M059J (cell line): ENCODE measurements around the gene PCDHGA3. TPM values are rescaled to one million over a fixed set of nuclear protein-coding genes. Genes with fewer than 3 reads are reported as not detected.
A peak's percentile ranks its signal among the peaks of the same experiment; 100 is the strongest.
"Not testable (repeated sequence)": the region's sequence is repeated elsewhere in the genome, so short reads cannot be mapped to it uniquely, and the experiment has no call there.

Experiments
- DNase-seq: peaks from one replicate; pipeline ENCODE4 v3.0.0-alpha.2; 2012; ENCODE audit warnings: low read depth
- total RNA-seq: library from RNA; depleted of rRNA; stranded (reverse); fragments of >200 nt; shearing (Covaris generic); gene quantifications from 2 replicates; pipeline ENCODE4 v1.2.3, GENCODE V29; 2014; rRNA removed

The PCDHGA3 gene
- 0.49 TPM in 1 of 2 replicates, not detected in the other for total RNA-seq

DNA sequence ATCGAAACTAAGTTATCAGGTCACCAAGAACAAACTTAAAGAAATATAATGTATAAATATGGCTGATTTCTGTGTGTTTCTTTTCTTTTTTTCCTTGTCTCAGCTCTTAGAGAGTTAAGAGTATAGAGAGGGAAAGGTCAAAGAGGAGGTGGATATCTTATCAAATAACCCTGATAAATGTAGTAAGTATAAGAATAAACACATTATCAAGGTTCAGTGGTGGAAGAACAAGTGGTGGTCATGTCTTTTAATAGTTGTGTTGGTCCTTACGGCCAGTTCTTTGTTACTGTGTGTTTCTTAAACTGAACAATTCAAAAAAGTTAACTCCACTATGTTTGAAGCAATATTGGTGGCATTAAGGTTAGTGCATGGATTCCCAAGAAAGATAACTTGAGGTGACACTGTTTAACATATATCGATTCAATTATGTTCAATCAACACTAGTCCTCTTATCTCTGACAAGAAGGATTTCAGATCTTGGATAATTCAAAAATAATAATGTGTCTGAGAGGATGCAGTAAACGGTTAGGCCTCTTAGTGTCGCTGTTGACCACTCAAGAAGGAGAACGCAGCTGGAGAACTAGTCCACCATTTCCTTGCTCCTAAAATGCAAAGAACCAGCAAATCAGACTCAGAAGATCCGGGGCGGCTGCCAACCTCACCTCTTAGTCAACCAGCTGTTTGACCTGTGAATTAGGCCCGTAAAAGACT is at the start of gene PCDHGA3:
TSS of gene PCDHGA3 (plus strand) at position 588 of the 711 bp plus-strand sequence. CDS start 205 bp downstream, outside the sequence.
- no peak for DNase-seq

DNA sequence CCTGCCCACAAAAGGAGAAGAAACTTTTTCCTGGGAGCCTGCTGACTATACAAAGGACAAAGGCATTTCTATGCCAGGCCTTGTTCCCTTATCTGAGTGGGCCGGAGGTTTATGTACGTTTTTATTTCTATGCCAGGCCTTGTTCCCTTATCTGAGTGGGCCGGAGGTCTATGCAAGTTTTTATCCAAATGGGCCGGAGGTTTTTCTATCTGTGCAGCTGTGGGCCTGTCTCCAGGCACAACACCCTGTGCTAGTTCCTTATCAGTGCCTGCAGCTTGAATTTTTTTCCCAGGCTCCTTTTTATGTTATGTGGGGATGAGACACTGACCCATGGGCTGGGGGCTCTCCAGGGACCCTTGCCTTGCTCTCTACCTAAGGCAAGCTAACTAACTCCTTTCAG is 45.3 kb upstream of the PCDHGA3 start:
- no peak for DNase-seq

DNA sequence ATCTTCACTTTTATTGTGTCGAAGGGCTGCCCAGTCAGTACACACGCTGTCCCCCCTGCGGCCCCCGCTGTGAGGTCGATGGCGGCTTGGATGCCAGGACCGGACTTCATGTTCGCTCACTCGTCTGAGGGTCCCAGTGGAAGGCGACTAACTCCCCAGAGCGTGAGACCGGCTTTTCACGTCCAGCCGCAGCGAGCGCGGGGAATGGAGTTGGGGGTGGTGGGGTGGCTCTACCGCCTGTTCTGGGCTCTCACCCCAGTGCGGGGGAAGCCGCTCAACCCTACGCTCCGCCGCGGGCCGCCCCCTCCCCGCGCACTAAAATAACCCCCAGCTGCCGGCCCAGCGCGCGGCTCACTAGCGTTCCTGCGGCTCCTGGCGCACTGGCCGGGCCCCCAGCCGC is 39.9 kb upstream of the PCDHGA3 start, which contains the start of gene SLC25A2:
TSS of gene SLC25A2 (minus strand) at position 294 of the 400 bp plus-strand sequence. CDS start at position 110, 184 bp downstream.
- DNase-seq, result no peak

DNA sequence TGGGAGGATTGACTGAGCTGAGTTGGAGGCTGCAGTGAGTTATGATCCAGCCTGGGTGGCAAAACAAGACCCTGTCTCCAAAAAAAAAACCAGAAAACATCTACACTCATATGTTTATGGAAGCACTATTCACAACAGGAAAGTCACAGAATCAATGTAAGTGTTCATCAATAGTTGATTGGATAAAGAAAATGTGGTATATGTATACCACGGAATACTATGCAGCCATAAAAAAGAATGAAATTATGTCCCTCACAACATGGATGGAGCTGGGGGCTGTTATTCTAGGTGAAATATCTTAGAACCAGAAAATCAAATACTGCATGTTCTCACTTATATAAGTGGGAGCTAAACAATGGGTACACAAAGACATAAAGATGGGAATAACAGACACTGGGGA is 37.0 kb upstream of the PCDHGA3 start:
- no peak for DNase-seq

DNA sequence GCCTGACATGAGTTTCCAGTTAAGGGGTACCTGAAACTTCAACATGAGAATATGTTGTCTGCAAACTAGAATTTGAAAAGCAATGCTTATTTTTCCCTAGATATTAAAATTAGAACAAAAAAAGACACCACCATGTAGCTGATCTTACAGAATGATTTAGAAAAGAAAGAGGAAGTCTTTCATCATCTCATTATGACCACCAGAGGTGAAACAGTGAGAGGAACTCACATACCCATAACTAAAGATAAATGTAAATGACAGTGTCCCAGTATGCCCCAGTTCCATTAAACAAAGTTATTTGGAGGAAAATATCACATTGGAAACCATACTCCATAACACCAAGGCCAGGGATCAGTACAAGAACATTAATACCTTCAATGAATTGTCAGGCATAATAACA is 29.9 kb upstream of the PCDHGA3 start:
- DNase-seq, result no peak

DNA sequence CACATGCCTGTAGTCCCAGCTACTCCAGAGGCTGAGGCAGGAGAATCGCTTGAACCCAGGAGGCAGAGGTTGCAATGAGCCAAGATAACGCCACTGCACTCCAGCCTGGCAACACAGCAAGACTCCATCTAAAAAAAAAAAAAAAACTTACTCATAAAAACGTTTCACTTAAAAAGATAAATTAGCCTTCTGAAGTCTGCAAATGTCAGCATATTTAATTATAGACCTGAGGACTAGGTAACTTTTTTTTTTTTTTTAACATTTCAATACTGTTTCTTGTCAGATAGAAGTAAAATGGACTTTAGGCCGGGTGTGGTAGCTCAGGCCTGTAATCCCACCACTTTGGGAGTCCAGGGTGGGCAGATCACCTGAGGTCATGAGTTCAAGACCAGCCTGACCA is 26.7 kb upstream of the PCDHGA3 start:
- not testable (repeated sequence) for DNase-seq

DNA sequence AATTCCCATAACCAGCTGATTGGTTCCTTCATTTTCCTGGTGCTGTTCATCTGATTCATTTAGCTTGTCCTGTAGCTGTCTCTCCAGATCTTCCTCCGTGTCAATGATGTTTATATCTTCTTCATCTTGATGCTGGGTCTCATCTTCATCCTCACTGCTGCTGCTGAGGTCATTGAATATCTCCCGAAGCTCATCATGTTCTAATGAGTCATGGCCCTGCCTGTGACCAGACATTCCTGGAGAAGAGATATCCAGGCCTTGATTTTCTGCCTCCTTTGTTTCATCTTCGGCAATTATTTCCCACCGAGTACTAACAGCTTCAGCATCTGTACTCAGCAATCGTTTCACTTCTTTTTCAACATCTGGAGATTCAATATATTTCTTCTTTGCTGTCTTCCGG is 24.4 kb upstream of the PCDHGA3 start:
- no peak for DNase-seq

DNA sequence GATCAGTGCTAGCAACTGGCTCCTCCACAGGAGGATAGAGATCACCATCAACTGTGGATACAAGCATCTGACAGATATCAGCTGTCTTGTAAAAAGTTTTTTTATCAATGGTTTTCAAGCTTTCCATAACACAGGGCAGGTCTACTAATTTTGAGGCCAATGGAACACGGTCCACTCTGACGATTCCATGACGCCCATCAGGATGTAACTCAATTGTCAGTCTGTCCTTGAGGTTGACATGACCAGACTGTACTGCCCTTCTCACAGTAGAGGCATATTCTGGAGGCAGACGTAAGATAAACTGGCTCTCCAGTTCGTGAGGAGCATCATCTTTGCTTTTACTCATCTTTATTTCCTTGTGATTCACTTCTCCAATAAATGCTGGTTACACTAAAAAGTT is 23.9 kb upstream of the PCDHGA3 start:
- no peak for DNase-seq

DNA sequence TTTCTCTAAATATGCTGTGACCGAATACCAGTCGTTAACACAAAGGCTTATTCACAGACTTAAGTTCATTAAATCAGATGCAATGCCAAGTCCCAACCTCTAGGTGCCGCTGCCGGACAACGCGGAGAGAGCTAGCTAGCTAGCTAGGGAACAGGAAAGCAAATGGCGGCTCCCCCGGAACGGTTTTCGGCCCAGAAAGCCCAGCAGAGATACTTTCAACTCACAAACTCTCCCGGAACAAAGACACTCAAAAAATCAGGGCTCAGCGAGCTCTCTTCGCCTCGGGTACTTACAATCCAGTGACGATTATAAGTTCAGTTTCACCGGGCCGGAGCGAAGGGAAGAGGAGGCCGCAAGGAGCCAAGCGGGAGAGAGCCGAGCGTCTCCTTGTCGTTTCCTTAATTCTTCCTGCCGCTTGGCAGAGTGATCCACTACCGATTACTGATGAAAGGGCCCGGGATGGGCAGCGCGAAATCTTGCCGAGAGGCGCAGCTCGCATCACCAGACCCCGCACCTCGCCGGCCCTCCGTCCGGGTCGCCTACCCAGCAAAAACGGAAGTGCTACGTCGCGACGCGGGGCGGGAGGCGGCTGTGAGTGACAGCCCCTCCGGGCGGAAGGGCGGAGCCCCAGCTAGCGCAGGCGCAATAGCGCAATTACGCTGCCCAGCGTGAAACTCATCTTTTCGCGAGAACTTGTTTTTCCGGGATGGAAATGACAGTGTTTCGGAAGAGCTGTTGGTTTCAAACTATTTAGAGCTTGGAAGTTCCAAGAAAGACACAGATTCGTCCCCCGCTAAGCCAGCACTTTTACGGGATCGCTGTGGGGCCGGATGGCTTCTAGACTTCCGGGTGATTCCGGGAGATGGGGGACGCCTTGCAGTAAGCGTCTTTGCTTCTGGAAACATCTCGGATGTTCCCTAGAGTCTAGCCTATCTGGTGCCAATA is 23.1 kb upstream of the PCDHGA3 start, which contains the start of gene TAF7:
TSS of gene TAF7 (minus strand) at position 560 of the 945 bp plus-strand sequence. CDS start 740 bp downstream, outside the sequence.
- peak; percentile 89 for DNase-seq

DNA sequence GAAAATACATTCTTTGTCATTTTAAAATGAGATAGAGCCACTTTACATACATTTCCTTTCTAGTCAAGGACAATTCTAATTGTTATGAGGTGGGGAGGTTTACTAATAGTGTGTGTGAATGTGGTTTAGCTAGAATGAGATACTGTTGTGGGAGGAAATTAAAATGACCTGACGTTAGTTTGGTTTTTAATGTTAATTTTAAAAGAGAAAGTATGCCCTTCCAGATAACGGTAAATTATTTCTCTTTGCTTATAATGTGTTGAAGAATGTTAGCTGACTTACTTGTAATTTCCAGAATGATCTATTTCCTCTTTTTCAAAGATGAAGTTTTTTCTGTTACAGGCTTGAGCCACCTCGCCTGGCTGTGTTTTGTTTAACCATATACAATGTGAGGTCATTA is 21.4 kb upstream of the PCDHGA3 start:
- no peak for DNase-seq

DNA sequence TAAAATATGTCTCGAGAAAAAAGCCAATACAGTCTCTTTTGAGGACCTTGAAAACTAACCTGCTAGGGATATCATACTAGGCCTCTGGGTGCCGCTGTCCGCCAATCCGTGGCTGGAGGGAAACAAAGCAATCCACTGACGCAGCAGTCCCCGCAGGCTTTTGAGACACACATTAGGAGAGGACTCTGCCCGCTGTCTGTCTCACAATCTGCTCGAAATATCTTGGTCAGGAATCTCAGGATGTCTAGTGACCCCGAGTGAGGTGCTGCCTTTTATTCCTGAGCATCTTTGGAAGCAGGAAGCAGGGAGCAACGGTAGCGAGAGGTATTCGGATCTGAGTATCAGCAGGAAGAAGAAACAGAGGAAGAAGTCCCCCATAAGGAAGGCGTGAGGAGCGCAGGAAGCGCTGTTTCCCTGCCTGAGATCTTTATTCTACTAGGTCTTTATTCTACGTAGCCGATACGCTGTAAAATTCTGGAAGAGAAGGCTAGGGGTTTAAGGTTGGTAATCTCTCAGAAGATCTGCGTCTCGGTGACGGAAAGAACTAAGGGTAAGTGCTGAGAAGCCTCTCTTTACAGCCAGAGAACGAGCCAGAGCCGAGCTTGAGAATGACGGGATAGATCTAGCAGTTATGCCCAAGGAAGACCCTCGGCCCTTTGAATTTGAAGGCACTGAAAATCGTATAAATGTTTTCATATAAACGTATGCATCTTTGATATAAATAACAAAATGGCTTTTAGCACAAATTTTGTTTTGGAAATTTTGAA is 17.4 kb upstream of the PCDHGA3 start:
- peak; percentile 83 for DNase-seq

DNA sequence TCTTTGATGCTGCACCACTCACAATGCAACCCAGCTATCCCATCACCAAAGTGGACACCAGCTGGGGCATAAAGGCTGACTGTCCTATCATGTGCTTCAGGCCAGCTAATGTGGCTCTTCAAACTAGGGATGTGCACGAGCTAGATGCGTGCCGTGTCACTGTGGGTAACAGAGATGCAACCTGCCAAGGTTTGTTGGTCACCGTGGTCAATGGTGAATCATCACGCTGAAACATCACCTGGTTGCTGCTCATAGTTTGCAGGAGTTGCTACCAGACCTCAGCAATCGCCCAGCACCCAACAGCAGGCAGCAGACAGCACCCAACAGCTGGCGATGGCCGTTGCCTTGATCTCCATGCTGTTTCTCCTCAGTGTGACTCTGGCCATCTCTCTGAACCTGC is 15.4 kb upstream of the PCDHGA3 start:
- peak; percentile 38 for DNase-seq

DNA sequence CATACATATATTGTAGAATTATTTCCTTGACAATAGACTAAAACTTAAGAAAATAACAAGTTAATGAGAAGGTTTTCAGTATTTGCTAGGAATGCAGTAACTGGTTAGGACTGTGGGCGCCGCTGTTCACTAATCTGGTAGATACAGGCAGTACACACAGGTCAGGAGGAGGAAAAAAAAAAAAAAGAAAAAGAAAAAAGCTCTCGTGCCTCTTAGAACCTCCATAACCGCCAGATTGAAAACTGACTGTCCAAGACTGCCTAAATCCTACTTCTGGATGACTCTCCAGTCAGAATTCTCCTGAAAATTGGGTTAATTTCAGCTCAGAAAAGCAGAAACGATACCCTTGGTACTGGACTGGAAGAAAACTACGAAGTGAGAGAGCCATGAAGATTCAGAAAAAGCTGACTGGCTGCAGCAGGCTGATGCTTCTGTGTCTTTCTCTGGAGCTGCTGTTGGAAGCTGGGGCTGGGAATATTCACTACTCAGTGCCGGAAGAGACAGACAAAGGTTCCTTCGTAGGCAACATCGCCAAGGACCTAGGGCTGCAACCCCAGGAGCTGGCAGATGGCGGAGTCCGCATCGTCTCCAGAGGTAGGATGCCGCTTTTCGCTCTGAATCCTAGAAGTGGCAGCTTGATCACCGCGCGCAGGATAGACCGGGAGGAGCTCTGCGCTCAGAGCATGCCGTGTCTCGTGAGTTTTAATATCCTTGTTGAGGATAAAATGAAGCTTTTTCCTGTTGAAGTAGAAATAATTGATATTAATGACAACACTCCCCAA is 13.1 kb upstream of the PCDHGA3 start, which contains the start of gene PCDHGA1:
TSS of gene PCDHGA1 (plus strand) at position 216 of the 782 bp plus-strand sequence.
- no peak for DNase-seq

DNA sequence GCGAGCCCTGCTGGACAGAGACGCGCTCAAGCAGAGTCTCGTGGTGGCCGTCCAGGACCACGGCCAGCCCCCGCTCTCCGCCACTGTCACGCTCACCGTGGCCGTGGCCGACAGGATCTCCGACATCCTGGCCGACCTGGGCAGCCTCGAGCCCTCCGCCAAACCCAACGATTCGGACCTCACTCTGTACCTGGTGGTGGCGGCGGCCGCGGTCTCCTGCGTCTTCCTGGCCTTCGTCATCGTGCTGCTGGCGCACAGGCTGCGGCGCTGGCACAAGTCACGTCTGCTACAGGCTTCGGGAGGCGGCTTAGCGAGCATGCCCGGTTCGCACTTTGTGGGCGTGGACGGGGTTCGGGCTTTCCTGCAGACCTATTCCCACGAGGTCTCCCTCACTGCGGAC is 11.1 kb upstream of the PCDHGA3 start:
- not testable (repeated sequence) for DNase-seq

DNA sequence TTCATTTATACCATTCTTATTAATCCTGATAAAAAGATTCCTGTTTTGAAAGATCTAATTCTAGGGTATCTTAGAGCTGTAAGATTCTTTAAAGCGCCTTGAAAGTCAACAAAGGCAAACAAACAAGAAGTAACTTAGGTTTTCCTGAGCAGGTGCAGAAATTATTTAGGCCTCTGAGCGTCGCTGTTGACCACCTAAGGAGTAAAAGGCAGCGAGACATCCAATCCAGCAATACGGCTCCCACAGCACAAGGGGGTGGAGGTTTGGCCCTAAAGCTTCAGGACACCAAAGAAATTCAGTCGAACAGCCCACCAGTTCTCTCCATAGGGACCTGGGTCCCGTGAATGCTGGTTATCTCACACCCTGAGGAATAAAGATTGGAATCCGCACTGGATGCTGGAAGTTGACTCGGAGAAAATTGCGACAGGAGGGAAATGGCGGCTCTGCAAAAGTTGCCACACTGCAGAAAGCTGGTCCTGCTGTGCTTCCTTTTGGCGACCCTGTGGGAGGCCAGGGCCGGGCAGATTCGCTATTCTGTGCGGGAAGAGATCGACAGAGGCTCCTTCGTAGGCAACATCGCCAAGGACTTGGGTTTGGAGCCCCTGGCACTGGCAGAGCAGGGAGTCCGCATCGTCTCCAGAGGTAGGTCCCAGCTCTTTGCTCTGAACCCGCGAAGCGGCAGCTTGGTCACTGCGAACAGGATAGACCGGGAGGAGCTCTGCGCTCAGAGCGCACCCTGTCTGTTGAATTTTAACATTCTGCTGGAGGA is 4.9 kb upstream of the PCDHGA3 start, which contains the start of gene PCDHGA2:
TSS of gene PCDHGA2 (plus strand) at position 223 of the 769 bp plus-strand sequence.
- no peak for DNase-seq

DNA sequence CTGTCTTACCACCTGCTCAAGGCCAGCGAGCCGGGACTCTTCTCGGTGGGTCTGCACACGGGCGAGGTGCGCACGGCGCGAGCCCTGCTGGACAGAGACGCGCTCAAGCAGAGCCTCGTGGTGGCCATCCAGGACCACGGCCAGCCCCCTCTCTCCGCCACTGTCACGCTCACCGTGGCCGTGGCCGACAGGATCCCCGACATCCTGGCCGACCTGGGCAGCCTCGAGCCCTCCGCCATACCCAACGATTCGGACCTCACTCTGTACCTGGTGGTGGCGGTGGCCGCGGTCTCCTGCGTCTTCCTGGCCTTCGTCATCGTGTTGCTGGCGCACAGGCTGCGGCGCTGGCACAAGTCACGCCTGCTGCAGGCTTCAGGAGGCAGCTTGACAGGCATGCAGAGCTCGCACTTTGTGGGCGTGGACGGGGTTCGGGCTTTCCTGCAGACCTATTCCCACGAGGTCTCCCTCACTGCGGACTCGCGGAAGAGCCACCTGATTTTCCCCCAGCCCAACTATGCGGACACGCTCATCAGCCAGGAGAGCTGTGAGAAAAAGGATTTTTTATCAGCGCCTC is 2.8 kb upstream of the PCDHGA3 start:
- not testable (repeated sequence) for DNase-seq

DNA sequence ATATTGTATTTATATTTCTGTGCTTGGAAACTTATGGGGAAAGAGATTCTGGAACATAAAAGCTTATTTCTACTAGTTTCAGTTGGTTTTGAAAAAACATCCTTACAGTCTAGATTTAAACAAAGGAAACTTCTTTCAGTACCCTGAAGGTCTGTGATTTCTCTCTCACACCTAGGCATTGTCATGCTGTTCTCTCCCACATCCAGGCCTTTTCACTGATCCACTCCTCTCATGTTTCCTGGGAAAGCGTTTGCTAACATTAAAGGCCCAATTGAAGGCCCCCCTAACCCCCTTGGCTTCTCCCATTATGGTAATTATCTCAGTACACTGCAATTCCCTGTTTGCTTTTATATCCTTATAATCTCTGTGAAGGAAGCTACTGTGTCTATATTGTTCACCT is 856 bp upstream of the PCDHGA3 start:
- no peak for DNase-seq

DNA sequence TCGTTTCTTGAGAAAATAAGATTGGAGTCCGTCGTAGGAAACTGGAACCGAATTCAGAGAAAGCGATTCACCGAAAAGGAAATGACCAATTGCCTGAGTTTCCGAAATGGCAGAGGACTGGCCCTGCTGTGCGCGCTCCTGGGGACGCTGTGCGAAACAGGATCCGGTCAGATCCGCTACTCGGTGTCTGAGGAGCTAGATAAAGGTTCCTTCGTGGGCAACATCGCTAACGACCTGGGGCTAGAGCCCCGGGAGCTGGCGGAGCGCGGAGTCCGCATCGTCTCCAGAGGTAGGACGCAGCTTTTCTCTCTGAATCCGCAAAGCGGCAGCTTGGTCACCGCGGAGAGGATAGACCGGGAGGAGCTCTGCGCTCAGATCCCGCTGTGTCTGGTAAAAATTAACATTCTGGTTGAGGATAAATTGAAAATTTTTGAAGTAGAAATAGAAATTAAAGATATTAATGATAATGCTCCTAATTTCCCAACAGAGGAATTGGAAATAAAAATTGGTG is 379 bp downstream of the PCDHGA3 start:
- no peak for DNase-seq

DNA sequence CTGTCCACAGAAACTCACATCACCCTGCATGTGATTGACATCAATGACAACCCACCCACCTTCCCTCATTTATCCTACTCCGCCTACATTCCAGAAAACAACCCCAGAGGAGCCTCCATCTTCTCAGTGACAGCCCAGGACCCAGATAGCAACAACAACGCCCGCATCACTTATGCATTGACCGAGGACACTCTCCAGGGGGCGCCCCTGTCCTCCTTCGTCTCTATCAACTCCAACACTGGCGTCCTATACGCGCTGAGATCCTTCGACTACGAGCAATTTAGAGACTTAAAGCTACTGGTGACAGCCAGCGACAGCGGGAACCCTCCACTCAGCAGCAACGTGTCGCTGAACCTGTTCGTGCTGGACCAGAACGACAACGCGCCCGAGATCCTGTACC is 1.7 kb downstream of the PCDHGA3 start:
- DNase-seq, result no peak
